ENCODE measurements around the gene RNF121. TPM values are rescaled to one million over a fixed set of nuclear protein-coding genes. Genes with fewer than 3 reads are reported as not detected.
A peak's percentile ranks its signal among the peaks of the same experiment; 100 is the strongest.

Gene RNF121
- total RNA-seq, 4 donors from 2014 or later = 13.1 to 25.8 (median 21.5) TPM

DNA sequence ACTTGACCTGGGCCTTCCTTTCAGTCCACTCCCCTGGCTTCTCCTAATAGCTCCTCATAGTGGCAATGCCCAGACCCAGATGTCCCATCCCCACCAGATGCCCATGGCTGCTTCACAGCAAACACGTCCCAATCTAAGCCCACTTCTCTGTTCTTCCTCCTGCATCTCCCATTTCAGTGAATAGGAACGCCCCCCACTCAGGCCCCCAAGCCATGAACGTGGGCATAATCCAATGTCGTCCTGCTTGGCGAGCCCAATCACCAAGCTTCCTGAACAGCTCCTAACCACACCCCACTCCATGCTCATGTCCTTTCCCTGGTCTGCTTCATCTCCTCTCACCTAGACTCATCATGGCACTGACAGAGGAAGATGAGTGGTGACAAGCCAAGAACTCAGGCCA, 78.7 kb downstream of the RNF121 start:
- 58 to 68% methylated on average over 4 to 5 of the region's 5 CpGs for WGBS, 2 donors (ENCODE audit: low coverage in 1 of 2)
- no peaks in the 10 kb centered on the region for H3K9me3 ChIP-seq
- H3K4me1 ChIP-seq = peaks cover 0 to 44% (median 6%) of the 10 kb centered on the region in 3 donors
- no peaks in the 10 kb centered on the region for H3K27me3 ChIP-seq
- H3K36me3 ChIP-seq = peaks cover 0 to 100% of the 10 kb centered on the region in 2 donors
- ATAC-seq = no peak
- no peak overlapping the region for H3K4me3 ChIP-seq
- H3K27ac ChIP-seq = peak overlapping the region in 1 of 4 donors; percentile 61
- TF ChIP-seq POLR2A (IDR thresholded peaks at IDR 0.05) = no peak
- TF ChIP-seq, protein P1, sequence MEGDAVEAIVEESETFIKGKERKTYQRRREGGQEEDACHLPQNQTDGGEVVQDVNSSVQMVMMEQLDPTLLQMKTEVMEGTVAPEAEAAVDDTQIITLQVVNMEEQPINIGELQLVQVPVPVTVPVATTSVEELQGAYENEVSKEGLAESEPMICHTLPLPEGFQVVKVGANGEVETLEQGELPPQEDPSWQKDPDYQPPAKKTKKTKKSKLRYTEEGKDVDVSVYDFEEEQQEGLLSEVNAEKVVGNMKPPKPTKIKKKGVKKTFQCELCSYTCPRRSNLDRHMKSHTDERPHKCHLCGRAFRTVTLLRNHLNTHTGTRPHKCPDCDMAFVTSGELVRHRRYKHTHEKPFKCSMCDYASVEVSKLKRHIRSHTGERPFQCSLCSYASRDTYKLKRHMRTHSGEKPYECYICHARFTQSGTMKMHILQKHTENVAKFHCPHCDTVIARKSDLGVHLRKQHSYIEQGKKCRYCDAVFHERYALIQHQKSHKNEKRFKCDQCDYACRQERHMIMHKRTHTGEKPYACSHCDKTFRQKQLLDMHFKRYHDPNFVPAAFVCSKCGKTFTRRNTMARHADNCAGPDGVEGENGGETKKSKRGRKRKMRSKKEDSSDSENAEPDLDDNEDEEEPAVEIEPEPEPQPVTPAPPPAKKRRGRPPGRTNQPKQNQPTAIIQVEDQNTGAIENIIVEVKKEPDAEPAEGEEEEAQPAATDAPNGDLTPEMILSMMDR (IDR thresholded peaks at IDR 0.05) = no peak
- TF ChIP-seq EP300 (IDR thresholded peaks at IDR 0.05) = no peak
- TF ChIP-seq POLR2AphosphoS5 (IDR thresholded peaks at IDR 0.05) = no peak

DNA sequence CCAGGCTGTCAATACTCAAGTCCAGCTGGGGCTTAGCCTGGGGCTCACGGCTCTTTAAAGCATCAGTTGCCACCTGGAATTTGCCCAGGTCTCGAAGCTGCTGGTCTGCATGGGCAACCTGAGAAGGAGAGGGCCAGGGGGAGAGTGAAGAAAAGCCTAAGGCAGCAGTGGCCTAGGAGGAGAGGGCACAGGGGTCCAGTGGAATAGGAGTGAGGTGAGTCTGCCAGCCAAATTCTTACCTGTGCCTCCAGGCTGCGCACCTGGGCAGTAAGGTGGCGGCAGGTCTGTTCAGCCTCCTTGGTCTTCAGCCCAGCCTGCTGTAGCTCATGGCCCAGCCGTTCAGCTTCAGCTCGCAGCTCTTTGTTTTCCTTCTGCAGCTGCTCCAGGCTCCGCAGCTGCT, 79.9 kb downstream of the RNF121 start:
- Histone ChIP-seq H3K27me3 (no peaks in the 10 kb centered on the region), H3K9me3 (no peaks in the 10 kb centered on the region), H3K27ac (peak overlapping the region in 1 of 4 donors; percentile 4), H3K36me3 (peaks cover 0 to 100% of the 10 kb centered on the region in 2 donors), H3K4me3 (no peak overlapping the region), H3K4me1 (peaks cover 3 to 49% (median 15%) of the 10 kb centered on the region in 3 donors)
- no peak for ATAC-seq
- WGBS, 2 donors (ENCODE audit: low coverage in 1 of 2) = 80% methylated on average over 2 of the region's 7 CpGs; no CpG with 5 or more reads in 1 of the 2 donors
- TF ChIP-seq, protein P1 (IDR thresholded peaks at IDR 0.05) = no peak
- TF ChIP-seq POLR2A (IDR thresholded peaks at IDR 0.05) (no peak), EP300 (IDR thresholded peaks at IDR 0.05) (no peak), POLR2AphosphoS5 (IDR thresholded peaks at IDR 0.05) (no peak)

DNA sequence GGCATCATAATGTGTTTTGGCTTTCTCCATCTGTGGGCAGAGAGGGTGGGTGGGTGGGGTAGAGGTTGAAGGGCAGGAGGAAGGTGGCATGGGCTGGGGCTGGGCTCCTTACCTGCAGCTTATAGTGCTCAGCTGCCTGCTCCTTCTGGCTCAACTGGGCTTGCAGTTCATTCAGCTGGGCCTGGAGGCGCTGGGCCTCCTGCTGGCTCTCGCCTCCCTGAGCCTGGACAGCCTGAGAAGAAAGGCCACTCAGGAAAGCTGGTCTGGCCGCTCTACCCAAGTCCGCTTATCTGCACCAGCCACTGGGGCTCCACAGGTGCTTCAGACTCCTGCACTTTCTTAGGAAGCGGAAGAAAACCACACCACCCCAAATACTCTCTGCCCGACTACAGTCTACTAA, 80.3 kb downstream of the RNF121 start:
- 60 to 80% methylated on average over 1 to 4 of the region's 6 CpGs for WGBS, 2 donors (ENCODE audit: low coverage in 1 of 2)
- Histone ChIP-seq H3K9me3 (no peaks in the 10 kb centered on the region), H3K36me3 (peaks cover 0 to 100% of the 10 kb centered on the region in 2 donors), H3K4me3 (no peak overlapping the region), H3K27me3 (no peaks in the 10 kb centered on the region), H3K4me1 (peaks cover 4 to 53% (median 19%) of the 10 kb centered on the region in 3 donors), H3K27ac (peak overlapping the region in 1 of 4 donors; percentile 4)
- ATAC-seq = no peak
- TF ChIP-seq EP300 (IDR thresholded peaks at IDR 0.05) = no peak
- no peak for TF ChIP-seq POLR2AphosphoS5 (IDR thresholded peaks at IDR 0.05)
- TF ChIP-seq, protein P1 (IDR thresholded peaks at IDR 0.05) = no peak
- no peak for TF ChIP-seq POLR2A (IDR thresholded peaks at IDR 0.05)

DNA sequence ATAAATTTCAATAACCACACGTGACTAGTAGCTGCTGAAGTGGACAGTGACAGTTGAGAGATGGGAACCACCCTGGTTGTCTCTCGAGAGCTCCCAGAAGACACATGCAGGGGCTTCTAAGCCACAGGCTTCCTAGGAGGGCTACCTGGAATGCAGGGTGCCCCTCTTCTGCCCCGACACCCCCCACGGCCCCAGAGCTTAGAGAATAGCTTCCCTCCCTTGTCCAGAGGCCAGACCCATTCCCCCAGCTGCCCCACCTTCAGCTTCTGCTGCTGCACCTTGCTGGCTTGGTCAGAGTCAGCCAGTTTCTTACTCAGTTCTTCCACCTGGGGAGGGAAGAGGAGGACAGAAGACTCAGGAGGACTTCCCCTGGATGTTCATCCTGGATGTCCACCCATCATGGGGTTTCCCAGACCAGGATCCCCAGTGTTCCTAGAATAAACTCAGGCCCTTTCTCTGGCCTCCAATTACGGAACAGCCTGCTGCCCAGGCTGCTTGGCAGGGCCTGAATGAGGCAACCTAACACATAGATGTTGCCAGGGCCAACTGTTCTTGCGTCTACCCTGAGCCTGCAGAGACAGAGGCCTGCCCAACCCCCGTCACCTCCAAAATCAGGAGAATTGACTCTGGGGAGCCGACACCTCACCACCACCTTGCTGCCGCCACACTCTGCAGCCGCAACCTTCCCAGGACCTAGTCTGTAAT, 81.8 kb downstream of the RNF121 start:
- ATAC-seq = no peak
- Histone ChIP-seq H3K4me1 (peaks cover 4 to 56% (median 29%) of the 10 kb centered on the region in 3 donors), H3K36me3 (peaks cover 0 to 100% of the 10 kb centered on the region in 2 donors), H3K9me3 (no peaks in the 10 kb centered on the region), H3K27me3 (no peaks in the 10 kb centered on the region), H3K4me3 (no peak overlapping the region), H3K27ac (peak overlapping the region in 2 of 4 donors; percentile 5 to 71)
- TF ChIP-seq, protein P1 (IDR thresholded peaks at IDR 0.05) = no peak
- TF ChIP-seq POLR2AphosphoS5 (IDR thresholded peaks at IDR 0.05) = peak; percentile 3
- WGBS, 2 donors (ENCODE audit: low coverage in 1 of 2) = 40 to 60% methylated on average over 2 of the region's 10 CpGs

DNA sequence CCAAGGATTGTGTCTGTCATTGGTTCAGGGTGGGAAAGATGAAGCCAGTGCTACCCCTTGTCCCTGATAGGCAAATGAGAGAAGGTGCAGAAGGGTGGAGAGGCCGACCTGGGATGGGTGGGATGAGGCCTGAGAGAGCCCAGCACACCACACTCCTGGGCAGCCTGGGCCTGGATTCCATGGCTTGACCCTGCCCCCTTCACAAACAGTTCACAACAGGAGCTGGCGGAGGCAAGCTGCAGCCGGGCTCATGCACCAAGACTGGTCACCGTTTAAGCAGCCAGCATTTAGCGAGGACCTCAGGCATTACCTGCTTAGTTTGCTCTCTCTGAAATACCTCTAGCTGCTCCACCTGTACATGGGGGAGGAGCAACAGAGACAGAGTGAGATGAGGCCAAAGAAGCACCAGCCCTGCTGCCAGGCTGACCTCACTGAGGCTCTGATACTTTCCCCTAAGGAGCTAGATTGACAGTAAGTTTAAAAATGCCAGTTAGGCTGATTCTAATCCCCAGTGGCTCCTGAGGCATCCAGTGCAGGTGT, 83.3 kb downstream of the RNF121 start:
- Histone ChIP-seq H3K9me3 (no peaks in the 10 kb centered on the region), H3K27ac (peak overlapping the region in 3 of 4 donors; percentile 58 to 71 (median 66)), H3K27me3 (no peaks in the 10 kb centered on the region), H3K36me3 (peaks cover 0 to 100% of the 10 kb centered on the region in 2 donors), H3K4me3 (no peak overlapping the region), H3K4me1 (peaks cover 4 to 57% (median 29%) of the 10 kb centered on the region in 3 donors)
- no peak for TF ChIP-seq EP300 (IDR thresholded peaks at IDR 0.05)
- TF ChIP-seq POLR2AphosphoS5 (IDR thresholded peaks at IDR 0.05) = no peak
- no peak for TF ChIP-seq POLR2A (IDR thresholded peaks at IDR 0.05)
- TF ChIP-seq, protein P1 (IDR thresholded peaks at IDR 0.05) = no peak
- ATAC-seq = no peak
- no CpG with 5 or more reads among the region's 5 CpGs for WGBS, 2 donors (ENCODE audit: low coverage in 1 of 2)
